GM19395 (cell line): Measurements from ENCODE around the gene SPC25.
"Not testable (repeated sequence)": the region's sequence is repeated elsewhere in the genome, so short reads cannot be mapped to it uniquely, and the experiment has no call there.

Experiments used
- ATAC-seq: cut with Tn5 transposase; IDR thresholded peaks from one replicate; pipeline ENCODE4 v1.9.1; 2021; ENCODE audit warnings: mild to moderate bottlenecking, moderate library complexity; ENCODE audit not compliant: unreplicated experiment

The SPC25 gene

DNA sequence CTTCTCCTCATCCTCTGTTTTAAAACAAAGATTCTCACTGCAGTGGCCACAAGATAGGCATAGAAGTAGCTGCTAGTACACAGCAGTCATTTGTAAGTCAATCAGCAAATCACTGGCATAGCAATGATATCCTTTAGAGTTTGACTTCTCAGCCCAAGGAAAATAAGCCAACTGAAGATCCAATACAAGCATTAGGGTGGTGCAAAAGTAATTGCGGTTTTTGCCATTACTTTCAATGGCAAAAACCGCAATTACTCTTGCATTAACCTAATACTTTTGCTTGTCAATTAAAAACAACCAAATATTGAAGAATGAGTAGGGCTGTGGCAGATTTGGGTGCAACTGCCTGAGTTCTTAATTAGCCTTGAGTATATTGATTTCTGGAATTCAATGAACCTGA is 13.7 kb upstream of the SPC25 start:
- no peak for ATAC-seq

- ATAC-seq, result no peak
Observed at GRCh38 chr2:168901003-168901402, 10.8 kb upstream of the SPC25 start, which contains the start of gene G6PC2. G6PC2 (plus strand) TSS chr2:168901291; CDS start chr2:168901332, 41 bp downstream.

GRCh38 chr2:168897449-168897848 is 7.2 kb upstream of the SPC25 start:
- no peak for ATAC-seq

DNA sequence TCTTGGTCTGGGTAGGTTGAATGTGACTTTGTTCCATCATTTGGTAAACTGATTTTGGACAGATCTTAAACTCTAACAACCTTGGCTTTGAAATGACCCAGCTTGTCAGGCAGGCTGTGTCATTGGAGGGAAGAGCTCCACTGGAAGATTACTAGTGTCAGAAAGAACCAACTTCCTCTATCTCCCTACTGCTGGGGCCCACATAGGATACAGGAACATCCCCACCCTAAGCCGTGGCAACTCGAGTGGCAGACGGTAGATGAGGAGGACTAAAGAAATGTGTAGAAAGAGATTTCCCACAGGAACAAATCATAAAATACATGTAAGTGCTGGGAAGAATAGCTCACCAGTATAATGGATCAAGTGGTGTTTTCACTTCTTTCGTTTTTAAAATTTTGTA is 6.6 kb upstream of the SPC25 start:
- ATAC-seq, result no peak

- ATAC-seq, result no peak
Observed at GRCh38 chr2:168895771-168896170, 5.5 kb upstream of the SPC25 start.

DNA sequence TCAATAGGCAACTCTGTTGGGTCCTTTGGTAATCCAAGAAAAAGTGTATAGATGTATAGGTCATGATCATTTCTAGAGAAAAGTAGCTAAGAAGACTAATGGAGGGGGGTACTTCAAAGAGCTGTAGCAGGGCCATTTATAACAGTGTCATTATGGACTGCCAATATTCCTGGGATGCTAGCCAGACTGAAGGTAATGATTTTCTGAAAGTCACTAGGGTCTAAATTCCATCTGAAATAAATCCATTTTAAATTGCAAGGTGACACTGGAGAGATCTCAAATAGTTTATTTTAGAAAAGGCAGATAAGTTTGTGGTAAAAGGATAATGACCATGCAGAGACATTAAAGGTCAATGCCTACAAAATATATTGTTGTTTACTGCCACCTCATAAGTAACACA is 4.5 kb upstream of the SPC25 start:
- no peak for ATAC-seq

DNA sequence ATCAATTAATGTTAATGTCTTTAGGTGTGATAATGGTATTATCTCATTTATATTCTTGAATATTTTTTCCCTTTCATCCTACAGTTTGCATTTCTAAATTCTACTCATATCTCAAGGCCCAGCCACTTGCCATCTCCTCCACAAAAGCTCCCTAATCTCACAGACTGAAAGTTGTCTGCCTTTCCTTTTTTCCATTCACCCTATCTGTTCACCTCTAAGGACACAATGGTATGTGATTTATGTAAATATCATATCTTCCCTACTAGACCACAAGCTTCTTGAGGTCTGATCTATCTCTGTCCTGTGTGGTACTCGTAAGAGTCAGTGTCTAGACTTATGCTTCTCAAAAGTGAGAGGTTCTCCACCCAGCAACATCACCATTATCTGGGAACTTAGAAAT is 3.9 kb upstream of the SPC25 start:
- ATAC-seq, result no peak

DNA sequence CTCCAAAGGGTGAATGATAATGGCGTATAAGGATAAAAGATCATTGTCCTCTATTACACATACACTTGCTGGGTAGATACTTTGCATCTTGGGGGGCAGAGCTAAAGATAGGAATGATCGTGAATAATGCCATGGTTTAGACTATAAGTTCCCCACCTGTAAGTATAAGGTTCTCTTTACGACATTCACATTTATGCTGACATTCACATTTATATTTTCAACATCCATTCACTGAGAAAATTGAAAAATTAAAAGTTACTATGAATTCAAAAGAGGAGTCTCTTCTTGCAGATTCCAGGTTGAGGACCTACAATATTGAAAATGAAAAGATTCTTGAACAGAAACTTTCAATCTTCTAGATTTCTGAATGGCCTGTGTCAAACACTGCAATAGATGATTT is 2.1 kb upstream of the SPC25 start:
- no peak for ATAC-seq

GRCh38 chr2:168889635-168890005 is 610 bp downstream of the SPC25 start:
- peak; percentile 10 for ATAC-seq

- no peak for ATAC-seq
Observed at GRCh38 chr2:168884975-168885374, 5.3 kb downstream of the SPC25 start.

- not testable (repeated sequence) for ATAC-seq
Observed at GRCh38 chr2:168882163-168882562, 8.1 kb downstream of the SPC25 start.

GRCh38 chr2:168874368-168875054 is 15.7 kb downstream of the SPC25 start:
- ATAC-seq, result no peak

DNA sequence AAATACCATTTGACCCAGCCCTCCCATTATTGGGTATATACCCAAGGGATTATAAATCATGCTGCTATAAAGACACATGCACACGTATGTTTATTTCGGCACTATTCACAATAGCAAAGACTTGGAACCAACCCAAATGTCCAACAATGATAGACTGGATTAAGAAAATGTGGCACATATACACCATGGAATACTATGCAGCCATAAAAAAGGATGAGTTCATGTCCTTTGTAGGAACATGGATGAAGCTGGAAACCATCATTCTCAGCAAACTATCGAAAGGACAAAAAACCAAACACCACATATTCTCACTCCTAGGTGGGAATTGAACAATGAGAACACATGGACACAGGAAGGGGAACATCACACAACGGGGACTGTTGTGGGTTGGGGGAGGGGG is 19.4 kb downstream of the SPC25 start:
- not testable (repeated sequence) for ATAC-seq

- ATAC-seq, result not testable (repeated sequence)
Observed at GRCh38 chr2:168870369-168870768, 19.9 kb downstream of the SPC25 start.

DNA sequence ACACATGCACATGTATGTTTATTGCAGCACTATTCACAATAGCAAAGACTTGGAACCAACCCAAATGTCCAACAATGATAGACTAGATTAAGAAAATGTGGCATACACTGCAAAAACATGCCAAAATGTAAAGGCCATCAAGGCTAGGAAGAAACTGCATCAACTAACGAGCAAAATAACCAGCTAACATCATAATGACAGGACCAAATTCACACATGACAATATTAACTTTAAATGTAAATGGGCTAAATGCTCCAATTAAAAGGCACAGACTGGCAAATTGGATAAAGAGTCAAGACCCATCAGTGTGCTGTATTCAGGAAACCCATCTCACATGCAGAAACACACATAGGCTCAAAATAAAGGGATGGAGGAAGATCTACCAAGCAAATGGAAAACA is 23.1 kb downstream of the SPC25 start:
- ATAC-seq, result not testable (repeated sequence)

GRCh38 chr2:168858146-168858545 is 32.1 kb downstream of the SPC25 start:
- no peak for ATAC-seq

- no peak for ATAC-seq
Observed at GRCh38 chr2:168855601-168856000, 34.6 kb downstream of the SPC25 start.

GRCh38 chr2:168854651-168855050 is 35.6 kb downstream of the SPC25 start:
- no peak for ATAC-seq

DNA sequence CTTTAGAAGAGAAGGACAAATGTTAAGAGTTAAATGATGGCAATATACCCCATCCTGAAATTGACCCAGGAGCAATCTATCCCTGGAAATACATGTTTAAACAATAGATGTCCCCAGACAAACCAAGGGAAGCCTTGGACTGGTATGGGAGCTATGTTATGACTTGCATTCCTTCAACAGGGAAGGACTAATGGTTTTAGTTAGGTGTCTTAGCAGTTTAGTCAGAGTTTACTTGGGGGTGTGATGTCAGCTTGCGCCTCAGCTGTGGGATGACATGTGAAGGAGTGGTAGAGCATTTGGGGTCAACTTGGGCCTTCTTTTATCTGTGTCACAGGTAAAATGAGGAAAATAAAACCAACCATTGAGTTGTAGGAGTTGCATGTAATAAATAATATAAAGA is 36.8 kb downstream of the SPC25 start:
- no peak for ATAC-seq

DNA sequence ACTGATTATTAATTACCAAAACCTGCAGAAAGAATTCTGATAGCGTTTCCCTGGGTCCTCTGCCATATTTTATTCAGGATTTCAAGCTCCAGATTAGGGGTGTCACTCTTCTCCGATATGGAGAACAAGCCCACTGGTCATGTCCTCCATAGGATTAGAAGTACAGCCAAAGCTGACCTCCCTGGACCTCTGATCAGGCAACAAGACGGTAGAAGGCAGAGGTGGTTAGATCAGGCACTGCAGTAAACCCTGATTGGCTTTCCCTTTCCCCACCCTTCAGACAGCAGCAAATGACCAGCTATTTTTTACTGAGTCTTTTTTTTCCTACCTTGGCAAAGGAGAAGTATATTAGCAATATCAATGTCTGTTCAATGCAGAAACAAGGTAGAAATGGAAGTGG is 37.7 kb downstream of the SPC25 start:
- no peak for ATAC-seq

DNA sequence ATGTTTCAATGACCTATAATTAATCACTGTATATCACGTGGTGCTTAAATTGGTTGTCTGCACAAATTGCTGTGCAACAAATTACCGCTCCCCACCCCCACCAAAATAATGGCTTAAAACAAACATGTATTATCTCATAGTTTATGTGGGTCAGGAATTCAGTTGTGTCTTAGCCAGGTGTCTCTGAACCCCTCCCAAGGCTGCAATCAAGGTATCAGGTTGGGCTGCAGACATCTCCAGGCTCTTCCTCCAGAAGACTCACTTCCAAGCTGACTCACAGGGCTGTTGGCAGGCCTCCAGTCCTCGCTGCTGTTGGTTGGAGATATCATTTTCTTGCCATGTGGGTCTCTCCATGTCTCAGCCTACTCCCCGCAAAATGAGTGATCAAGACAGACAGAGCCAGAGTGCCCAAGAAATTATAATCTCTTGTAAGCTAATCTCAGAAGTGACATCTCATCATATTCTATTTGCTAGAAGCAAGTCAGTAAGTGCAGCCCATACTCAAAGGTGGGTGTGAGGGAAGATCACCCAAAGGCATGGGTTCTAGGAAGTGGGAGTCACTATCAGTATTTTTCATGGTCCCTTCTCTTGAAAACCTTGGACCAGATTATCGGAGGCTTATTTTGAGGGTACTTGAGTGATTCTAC is 38.4 kb downstream of the SPC25 start:
- ATAC-seq, result no peak

DNA sequence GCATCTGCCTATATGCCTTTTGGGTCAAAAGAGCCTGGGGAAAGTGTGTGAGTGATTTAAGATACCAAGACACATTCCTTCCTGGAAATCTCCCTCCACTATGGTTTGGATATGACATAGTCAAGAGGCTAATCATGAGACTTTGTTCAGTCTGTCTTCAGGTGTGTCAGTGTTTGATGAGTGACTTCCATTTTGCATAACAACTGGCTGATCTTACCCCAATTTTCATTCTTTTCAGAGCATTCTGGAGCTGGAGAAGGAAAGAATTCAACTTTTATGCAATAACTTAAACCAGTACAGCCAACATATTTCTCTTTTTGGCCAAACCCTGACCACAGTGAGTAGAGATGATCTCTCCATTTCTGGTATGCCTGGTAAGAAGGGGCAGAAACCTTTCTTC is 39.4 kb downstream of the SPC25 start:
- no peak for ATAC-seq

DNA sequence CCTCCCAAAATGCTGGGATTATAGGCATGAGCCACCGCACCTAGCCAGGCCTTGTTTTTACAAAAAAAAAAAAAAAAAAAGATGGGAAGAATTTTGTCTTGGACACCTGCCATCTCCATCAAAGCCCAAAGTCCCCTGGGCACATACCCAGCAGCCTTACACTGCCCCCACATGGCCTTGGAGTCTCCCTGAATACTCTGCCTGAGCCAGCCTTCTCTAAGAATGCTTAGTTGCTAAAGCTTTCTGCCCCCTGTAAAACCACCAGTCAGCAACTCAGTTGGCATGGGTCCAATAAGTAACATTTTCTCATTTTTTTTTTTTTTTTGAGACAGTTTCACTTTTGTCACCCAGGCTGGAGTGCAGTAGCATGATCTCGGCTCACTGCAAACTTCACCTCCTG is 40.6 kb downstream of the SPC25 start:
- peak; percentile 46 for ATAC-seq
